H9 (cell line): ENCODE results near the gene GNAS-AS1. TPM values are rescaled to one million over a fixed set of nuclear protein-coding genes. Genes with fewer than 3 reads are reported as not detected.

Source experiments
- DNase-seq: peaks from one replicate; pipeline ENCODE4 v3.0.0-alpha.2; 2017
- H2AFZ ChIP-seq: one replicate; pipeline ENCODE4 v1.6.1; 2013; ENCODE audit warnings: mild to moderate bottlenecking, low read length, control low read depth, moderate library complexity
- H2AK5ac ChIP-seq: 2 replicates; pipeline ENCODE4 v1.6.1; 2013; ENCODE audit warnings: low read length, control low read depth, mixed read lengths; ENCODE audit not compliant: insufficient read length
- H2BK120ac ChIP-seq: one replicate; pipeline ENCODE4 v1.6.1; 2013; ENCODE audit warnings: low read depth, mild to moderate bottlenecking, low read length, control low read depth, inconsistent platforms; ENCODE audit not compliant: poor library complexity, severe bottlenecking
- H2BK12ac ChIP-seq: 2 replicates; pipeline ENCODE4 v1.6.1; 2013; ENCODE audit warnings: low read length, control low read depth, mixed read lengths, low read depth; ENCODE audit not compliant: insufficient read length
- H2BK15ac ChIP-seq: 2 replicates; pipeline ENCODE4 v1.6.1; 2013; ENCODE audit warnings: low read depth, low read length, control low read depth
- H2BK20ac ChIP-seq: one replicate; pipeline ENCODE4 v1.6.1; 2013; ENCODE audit warnings: low read depth, mild to moderate bottlenecking, low read length, control low read depth, inconsistent platforms; ENCODE audit not compliant: poor library complexity, severe bottlenecking
- H2BK5ac ChIP-seq: 2 replicates; pipeline ENCODE4 v1.6.1; 2013; ENCODE audit warnings: low read length, control low read depth, mixed read lengths; ENCODE audit not compliant: insufficient read length
- H3K14ac ChIP-seq: 2 replicates; pipeline ENCODE4 v1.6.1; 2013; ENCODE audit warnings: low read length, control low read depth; ENCODE audit not compliant: insufficient read depth
- H3K18ac ChIP-seq: 2 replicates; pipeline ENCODE4 v1.6.1; 2013; ENCODE audit warnings: low read depth, mild to moderate bottlenecking, mixed read lengths, low read length, control low read depth; ENCODE audit not compliant: insufficient read length
- H3K23ac ChIP-seq: 2 replicates; pipeline ENCODE4 v1.6.1; 2013; ENCODE audit warnings: low read length, control low read depth, mixed read lengths, low read depth; ENCODE audit not compliant: insufficient read length
- H3K23me2 ChIP-seq: 2 replicates; pipeline ENCODE4 v1.6.1; 2013; ENCODE audit warnings: low read depth, mild to moderate bottlenecking, mixed read lengths, low read length, control low read depth; ENCODE audit not compliant: insufficient read length, poor library complexity, severe bottlenecking
- H3K27ac ChIP-seq: 2 replicates; pipeline ENCODE4 v1.5.1; 2013; ENCODE audit warnings: low read length, control low read depth, mixed read lengths, low read depth; ENCODE audit not compliant: insufficient read length
- H3K27me3 ChIP-seq: 2 replicates; pipeline ENCODE4 v1.6.1; 2013; ENCODE audit warnings: low read length, control low read depth, inconsistent platforms; ENCODE audit not compliant: insufficient read depth
- H3K4ac ChIP-seq: 2 replicates; pipeline ENCODE4 v1.6.1; 2013; ENCODE audit warnings: low read depth, mild to moderate bottlenecking, control low read depth, inconsistent platforms, low read length, moderate library complexity
- H3K4me1 ChIP-seq: 2 replicates; pipeline ENCODE4 v1.6.1; 2013; ENCODE audit warnings: low read length, control low read depth, inconsistent platforms; ENCODE audit not compliant: insufficient read depth
- H3K4me2 ChIP-seq: 2 replicates; pipeline ENCODE4 v1.6.1; 2013; ENCODE audit warnings: low read length, control low read depth, mixed read lengths; ENCODE audit not compliant: insufficient read length, insufficient read depth
- H3K56ac ChIP-seq: 2 replicates; pipeline ENCODE4 v1.6.1; 2013; ENCODE audit warnings: low read depth, mild to moderate bottlenecking, mixed read lengths, low read length, control low read depth; ENCODE audit not compliant: insufficient read length
- H3K79me1 ChIP-seq: 2 replicates; pipeline ENCODE4 v1.6.1; 2013; ENCODE audit warnings: low read depth, mild to moderate bottlenecking, moderate library complexity, low read length, control low read depth, inconsistent platforms; ENCODE audit not compliant: insufficient read depth, poor library complexity, severe bottlenecking
- H3K79me2 ChIP-seq: 2 replicates; pipeline ENCODE4 v1.6.1; 2013; ENCODE audit warnings: low read length, control low read depth, inconsistent platforms; ENCODE audit not compliant: insufficient read depth
- H3K9ac ChIP-seq: 2 replicates; pipeline ENCODE4 v1.6.1; 2013; ENCODE audit warnings: low read length, control low read depth, mixed read lengths; ENCODE audit not compliant: insufficient read length; ENCODE audit errors: extremely low read depth
- H3K9me3 ChIP-seq: one replicate; pipeline ENCODE4 v1.6.1; 2013; ENCODE audit warnings: low read depth, low read length, inconsistent platforms; ENCODE audit not compliant: control insufficient read depth
- H3T11ph ChIP-seq: one replicate; pipeline ENCODE4 v1.6.1; 2013; ENCODE audit warnings: mild to moderate bottlenecking, low read length, control low read depth, inconsistent platforms
- H4K20me1 ChIP-seq: one replicate; pipeline ENCODE4 v1.6.1; 2013; ENCODE audit not compliant: control insufficient read depth, insufficient read length, insufficient read depth
- H4K5ac ChIP-seq: 2 replicates; pipeline ENCODE4 v1.6.1; 2013; ENCODE audit warnings: low read depth, mild to moderate bottlenecking, mixed read lengths, low read length, control low read depth; ENCODE audit not compliant: insufficient read length
- H4K8ac ChIP-seq: replicated peaks from 2 replicates; pipeline ENCODE4 v1.6.1; 2013; ENCODE audit warnings: low read length, control low read depth, mixed read lengths, low read depth; ENCODE audit not compliant: insufficient read length
- H4K91ac ChIP-seq: 2 replicates; pipeline ENCODE4 v1.6.1; 2013; ENCODE audit warnings: low read depth, mild to moderate bottlenecking, moderate library complexity, mixed read lengths, low read length, control low read depth; ENCODE audit not compliant: insufficient read length
- H3K27ac Mint-ChIP-seq, 3 experiments: 2 replicates in 2 of 3; 3 replicates in 1 of 3; pipeline ENCODE4 v1.8.0; 2020 to 2021; ENCODE audit warnings: mixed read lengths in 3 of 3, mild to moderate bottlenecking in 1 of 3, moderate library complexity in 1 of 3
- H3K27me3 Mint-ChIP-seq: 2 replicates; pipeline ENCODE4 v1.8.0; 2021; ENCODE audit warnings: low read depth, mild to moderate bottlenecking, moderate library complexity, mixed read lengths
- H3K36me3 Mint-ChIP-seq, 3 experiments: 2 replicates in 2 of 3; 3 replicates in 1 of 3; pipeline ENCODE4 v1.8.0; 2020 to 2021; ENCODE audit warnings: low read depth in 3 of 3, mixed read lengths in 3 of 3; ENCODE audit not compliant: insufficient read depth in 1 of 3
- H3K4me1 Mint-ChIP-seq, 2 experiments: 2 replicates each; pipeline ENCODE4 v1.8.0; 2020; ENCODE audit warnings: mixed read lengths in 2 of 2
- H3K4me3 Mint-ChIP-seq, 2 experiments: 2 replicates in 1 of 2; 3 replicates in 1 of 2; pipeline ENCODE4 v1.8.0; 2020 to 2021; ENCODE audit warnings: mild to moderate bottlenecking in 2 of 2, mixed read lengths in 2 of 2, moderate library complexity in 1 of 2
- H3K9me3 Mint-ChIP-seq, 2 experiments: 2 replicates in 1 of 2; 3 replicates in 1 of 2; pipeline ENCODE4 v1.8.0; 2020; ENCODE audit warnings: mild to moderate bottlenecking in 2 of 2, mixed read lengths in 2 of 2, moderate library complexity in 1 of 2
- CTCF ChIP-seq: fragments of 200-600 bp; sonication (generic); conservative IDR thresholded peaks from 3 replicates; pipeline ENCODE4 v1.8.0; 2021; ENCODE audit warnings: antibody characterized with exemption, mild to moderate bottlenecking
- WGBS: extraction: QIAGEN DNeasy Blood & Tissue Kit; methylation state at CpG from one replicate; pipeline ENCODE4 v1.1.7; 2013; ENCODE audit warnings: missing lambda C conversion rate, low lambda C conversion rate, mixed read lengths; ENCODE audit not compliant: insufficient read length; ENCODE audit errors: extremely low coverage; 5-methylcytosine and 5-hydroxymethylcytosine counted together
- total RNA-seq: library from RNA; stranded (reverse); gene quantifications from 2 replicates; pipeline ENCODE4 v1.2.1, GENCODE V29; 2021

The GNAS-AS1 gene
- total RNA-seq, 1 experiment from 2014 or later: 11.3 TPM

- no peaks in the 10 kb centered on the region; a peak in 1 of 5 replicates for H3K9me3 Mint-ChIP-seq
- no peaks in the 10 kb centered on the region for H3K79me1 ChIP-seq
- H2BK120ac ChIP-seq: no peak overlapping the region
- H4K5ac ChIP-seq: no peak overlapping the region
- H3T11ph ChIP-seq: no peak overlapping the region
- H3K27ac ChIP-seq: no peak overlapping the region
- H3K23ac ChIP-seq: no peak overlapping the region
- no peak overlapping the region for H2AK5ac ChIP-seq
- no peak overlapping the region for H3K9ac ChIP-seq
- H4K20me1 ChIP-seq: no peaks in the 10 kb centered on the region
- H3K14ac ChIP-seq: peak overlapping the region; percentile 15; the same call in 1 of the 2 replicates
- no peak overlapping the region for H3K27ac Mint-ChIP-seq
- no peaks in the 10 kb centered on the region for H3K9me3 ChIP-seq
- H2BK15ac ChIP-seq: no peak overlapping the region
- no peak overlapping the region for H2BK12ac ChIP-seq
- H2BK5ac ChIP-seq: no peak overlapping the region
- H3K4me1 ChIP-seq: peaks cover 6% of the 10 kb centered on the region; the same call in 1 of the 2 replicates
- H3K4me1 Mint-ChIP-seq: peaks cover 27 to 51% of the 10 kb centered on the region in 2 experiments
- no peaks in the 10 kb centered on the region for H3K27me3 ChIP-seq
- no peaks in the 10 kb centered on the region for H3K23me2 ChIP-seq
- H3K4ac ChIP-seq: no peak overlapping the region
- no peak overlapping the region for H4K8ac ChIP-seq
- TF ChIP-seq CTCF: no peak
- WGBS: no CpG with 5 or more reads among the region's 26 CpGs
- H2BK20ac ChIP-seq: no peak overlapping the region
- no peak overlapping the region for H3K4me3 Mint-ChIP-seq
- peaks cover 0 to 3% (median 0%) of the 10 kb centered on the region in 3 experiments; a peak in 1 of 7 replicates for H3K36me3 Mint-ChIP-seq
- H3K4me2 ChIP-seq: no peak overlapping the region
- no peak overlapping the region for H3K18ac ChIP-seq
- H4K91ac ChIP-seq: no peak overlapping the region
- no peak overlapping the region for H3K56ac ChIP-seq
- DNase-seq: no peak
- no peaks in the 10 kb centered on the region for H3K79me2 ChIP-seq
- peaks cover 12% of the 10 kb centered on the region for H3K27me3 Mint-ChIP-seq
- no peak overlapping the region for H2AFZ ChIP-seq
Observed at GRCh38 chr20:58797371-58798338, 53.0 kb downstream of the GNAS-AS1 start.
